ENCODE results near the gene EEF2KMT. TPM values are rescaled to one million over a fixed set of nuclear protein-coding genes. Genes with fewer than 3 reads are reported as not detected.

The EEF2KMT gene
- total and polyA plus RNA-seq, 2 of the 4 experiments (the other 2 are of a cell fraction) = 14.1 to 19.0 TPM

- Histone ChIP-seq H2BK120ac (ENCODE audit: low read depth, low read length) (no peak overlapping the region), H2BK5ac (ENCODE audit: low read depth, low read length, poor library complexity, severe bottlenecking) (no peak overlapping the region), H2BK15ac (ENCODE audit: low read depth, low read length) (no peak overlapping the region), H2AFZ (replicated peaks; ENCODE audit: low read length, poor library complexity) (no peak overlapping the region), H3K79me1 (ENCODE audit: low read depth in 1 of 2, low read length in 2 of 2) (no peaks in the 10 kb centered on the region), H3K23ac (ENCODE audit: low read depth, low read length) (no peak overlapping the region), H4K91ac (ENCODE audit: insufficient read depth, low read depth, low read length) (no peak overlapping the region), H2AK5ac (ENCODE audit: low read depth, low read length) (no peak overlapping the region), H3K9me3 (ENCODE audit: control insufficient read depth, insufficient read depth, low read length) (no peaks in the 10 kb centered on the region), H3K14ac (replicated peaks; ENCODE audit: low read depth, low read length) (no peak overlapping the region), H3K56ac (ENCODE audit: extremely low read depth, insufficient read depth, low read length) (no peak overlapping the region), H3K27ac (ENCODE audit: insufficient read depth, low read length) (no peak overlapping the region), H3K4me1 (ENCODE audit: control insufficient read depth, insufficient read depth, low read length) (peaks cover 6% of the 10 kb centered on the region; the same call in 1 of the 2 replicates), H4K5ac (ENCODE audit: low read depth, low read length) (no peak overlapping the region), H3K4me3 (ENCODE audit: insufficient read depth, low read depth, low read length) (no peak overlapping the region), H3K27me3 (ENCODE audit: control insufficient read depth, insufficient read depth, low read length) (peaks cover 19% of the 10 kb centered on the region), H2BK20ac (ENCODE audit: low read depth, low read length) (no peak overlapping the region), H3K9me1 (ENCODE audit: insufficient read depth, low read length) (peaks cover 3% of the 10 kb centered on the region; the same call in 1 of the 2 replicates), H3K4ac (ENCODE audit: low read depth, low read length) (no peak overlapping the region), H3K36me3 (ENCODE audit: control insufficient read depth, insufficient read depth, low read length) (no peaks in the 10 kb centered on the region), H4K8ac (ENCODE audit: low read depth in 2 of 2, low read length in 2 of 2) (no peak overlapping the region), H4K20me1 (ENCODE audit: insufficient read depth, low read length) (no peaks in the 10 kb centered on the region), H3K18ac (ENCODE audit: low read depth, low read length) (no peak overlapping the region), H2AK9ac (replicated peaks; ENCODE audit: low read depth, low read length, poor library complexity) (no peak overlapping the region), H3K4me2 (ENCODE audit: low read depth, low read length) (no peak overlapping the region), H3K9ac (ENCODE audit: low read depth, low read length) (no peak overlapping the region)
- DNase-seq (no peak), ATAC-seq (ENCODE audit: low read depth) (no peak)
- 60% methylated on average over 1 of the region's 6 CpGs; no CpG with 5 or more reads in 1 of the 2 experiments for WGBS, 2 experiments (ENCODE audit: extremely low coverage in 2 of 2, insufficient read length in 1 of 2)
- in situ Hi-C loops (cut with MboI; ENCODE audit: low sequenced_read_pairs) (no loop called here), dilution Hi-C loops (cut with HindIII; ENCODE audit: low sequenced_read_pairs, unreplicated experiment) (no loop called here), intact Hi-C loops (cut with micrococcal nuclease) (no loop called here)
- BruUV-seq (replicated peaks) = no TSS peak
- TF ChIP-seq MAZ (IDR thresholded peaks at IDR 0.05; ENCODE audit: borderline replicate concordance, low read depth, low read length) (no peak), BHLHE40 (IDR thresholded peaks at IDR 0.05; ENCODE audit: low read depth, low read length) (no peak), RAD21 (IDR thresholded peaks at IDR 0.05; ENCODE audit: low read length) (no peak), NFE2L2 (IDR thresholded peaks at IDR 0.05; ENCODE audit: low read depth, low read length) (no peak), RCOR1 (IDR thresholded peaks at IDR 0.05; ENCODE audit: insufficient replicate concordance, low read length) (no peak), CEBPB (IDR thresholded peaks at IDR 0.05; ENCODE audit: low read depth, low read length) (no peak), USF2 (IDR thresholded peaks at IDR 0.05; ENCODE audit: low read depth, low read length) (no peak), MAFK (IDR thresholded peaks at IDR 0.05; ENCODE audit: low read depth, low read length) (no peak), RFX5 (IDR thresholded peaks at IDR 0.05; ENCODE audit: low read depth, low read length) (no peak), POLR2A (IDR thresholded peaks at IDR 0.05; ENCODE audit: low read depth, low read length) (no peak), ELK1 (IDR thresholded peaks at IDR 0.05; ENCODE audit: borderline replicate concordance, low read depth, low read length) (no peak), CTCF (conservative IDR thresholded peaks at IDR 0.05; ENCODE audit: low read depth, low read length) (no peak), MXI1 (IDR thresholded peaks at IDR 0.05; ENCODE audit: borderline replicate concordance, low read depth, low read length) (no peak), SMC3 (IDR thresholded peaks at IDR 0.05; ENCODE audit: low read depth, low read length) (no peak)
- ChIA-PET CTCF (interaction anchor here (1.3 kb wide), 1 partner anchor 18 kb away, joined by 4 read pairs; no protein-coding TSS in a partner anchor), POLR2A (ENCODE audit: unreplicated experiment) (no interaction called here)
These were observed 31.1 kb downstream of the EEF2KMT start for GRCh38 chr16:5066511-5066910.
